HG02970 (cell line): ENCODE data around the gene BCL11B.

Source experiments
- ATAC-seq: cut with Tn5 transposase; IDR thresholded peaks from one replicate; pipeline ENCODE4 v1.9.1; 2021; ENCODE audit warnings: mild to moderate bottlenecking, moderate library complexity, moderate number of reproducible peaks; ENCODE audit not compliant: unreplicated experiment, low FRiP score

The BCL11B gene

DNA sequence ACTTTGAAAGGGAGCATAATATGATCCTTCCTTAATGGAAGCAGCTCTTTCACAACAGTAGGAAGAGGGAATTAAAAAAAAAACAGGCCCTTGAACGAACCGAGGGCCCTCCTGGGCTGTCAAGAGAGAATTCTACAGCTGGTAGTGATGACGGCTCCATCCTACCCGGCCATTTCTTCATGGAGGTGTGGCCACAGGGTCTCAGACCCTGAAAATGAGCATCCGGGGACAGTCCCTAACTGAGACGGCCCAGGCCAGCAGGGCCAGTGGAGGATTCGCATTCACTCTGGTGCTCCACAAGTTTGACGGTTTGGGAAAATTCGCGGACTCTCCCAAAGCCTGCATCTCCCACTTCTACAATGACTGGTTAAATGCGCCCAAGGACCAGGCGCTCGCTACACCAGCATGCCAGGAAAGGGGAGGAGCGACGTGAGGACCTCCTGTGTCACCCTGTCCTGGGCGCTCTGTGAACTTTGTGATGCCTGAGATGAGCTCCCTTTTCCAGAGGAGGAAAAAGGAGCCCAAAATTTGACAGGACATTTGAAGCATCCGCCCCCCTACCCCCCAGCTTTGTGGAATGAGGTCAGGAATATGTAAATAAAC lies 66.8 kb downstream of the BCL11B start:
- no peak for ATAC-seq

DNA sequence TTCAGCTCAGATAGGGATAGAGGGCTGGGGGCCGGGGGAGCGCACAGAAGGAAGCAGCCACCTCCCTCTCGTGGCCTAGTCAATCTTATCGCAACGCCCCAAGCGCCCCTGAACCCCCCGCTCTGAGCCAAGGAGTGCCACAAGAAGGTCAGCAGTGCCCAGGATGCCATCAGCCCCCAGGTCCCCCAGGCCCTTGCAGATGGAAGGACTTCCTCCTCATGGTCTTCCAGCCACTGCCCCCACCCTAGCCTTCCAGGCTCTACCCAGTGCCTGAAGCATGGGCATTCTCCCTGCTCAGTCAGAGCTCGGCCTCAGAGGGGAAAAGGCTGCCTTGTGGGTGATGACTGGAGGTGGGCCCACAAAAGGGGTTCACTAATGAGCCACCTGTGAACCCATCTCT lies 68.2 kb downstream of the BCL11B start:
- ATAC-seq: no peak

DNA sequence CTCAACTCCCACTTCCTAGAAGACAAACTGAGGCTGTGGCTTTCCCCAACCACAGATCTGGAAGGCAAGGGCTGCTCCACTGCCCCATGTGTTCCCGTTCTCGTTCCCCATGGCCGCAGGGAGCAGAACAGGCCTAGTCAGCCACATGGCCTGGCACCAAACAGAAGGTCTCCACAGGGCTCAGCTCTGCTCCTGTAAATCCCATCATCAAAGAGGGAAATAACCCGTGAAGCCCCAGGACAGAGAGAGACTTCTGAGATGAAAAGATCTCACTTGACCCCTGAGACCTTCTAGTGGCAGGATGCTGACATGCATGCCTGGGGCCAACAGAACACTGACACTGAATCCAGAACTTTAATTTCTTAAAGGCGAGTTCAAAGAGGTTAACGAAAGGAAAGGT lies 68.9 kb downstream of the BCL11B start:
- no peak for ATAC-seq

DNA sequence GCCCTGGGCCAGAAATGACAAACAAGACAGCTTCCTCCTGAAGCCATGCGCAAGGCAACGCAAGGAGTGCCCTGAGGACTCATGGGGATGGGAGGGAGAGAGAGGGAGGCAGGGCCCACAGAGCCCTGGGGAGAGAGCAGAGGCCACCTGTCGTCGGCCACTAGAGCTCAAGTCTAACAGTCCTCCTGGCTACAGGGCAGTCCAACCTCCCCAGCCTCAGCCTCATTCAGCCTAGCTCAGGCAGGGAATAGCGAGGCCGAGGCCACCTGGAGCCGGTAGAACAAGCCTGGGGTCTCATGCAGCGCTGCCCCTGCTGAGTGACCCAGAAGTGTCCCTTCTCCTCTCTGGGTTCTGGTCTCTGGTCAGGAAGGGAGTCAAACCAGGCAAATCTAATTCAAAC lies 69.5 kb downstream of the BCL11B start:
- no peak for ATAC-seq

DNA sequence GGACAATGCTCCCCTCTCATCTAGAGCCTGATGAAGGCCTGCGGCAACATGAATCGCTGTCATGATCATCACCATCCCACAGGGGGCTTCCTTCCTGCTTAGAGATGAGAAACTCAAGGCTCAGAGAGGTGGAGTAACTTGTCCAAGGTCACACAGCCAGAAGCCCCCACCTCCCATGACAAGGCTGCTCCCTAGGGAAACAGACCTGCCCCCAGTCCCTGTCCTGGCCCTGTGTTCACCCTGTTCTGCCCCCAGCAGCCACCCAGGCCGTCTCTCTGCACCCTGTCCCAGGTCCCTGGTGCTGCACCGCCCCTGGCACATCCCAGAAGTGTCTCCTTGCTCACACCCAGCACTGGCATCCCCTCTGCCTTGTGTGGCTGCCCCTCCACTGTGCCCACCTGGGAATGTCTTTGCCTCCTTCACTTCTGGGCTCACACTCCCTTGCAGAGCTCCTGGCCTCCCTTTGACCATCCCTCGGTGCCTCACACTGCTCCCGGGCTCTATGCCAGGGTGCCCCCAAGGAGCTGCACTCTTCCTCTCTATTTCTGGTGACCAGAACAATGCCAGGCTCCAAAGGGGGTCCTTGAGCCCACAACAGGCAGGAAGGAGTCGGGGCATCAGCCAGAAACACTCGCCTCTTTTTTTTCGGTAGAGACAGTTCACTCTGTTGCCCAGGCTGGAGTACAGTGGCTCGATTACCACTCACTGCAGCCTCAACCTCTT lies 70.5 kb downstream of the BCL11B start:
- ATAC-seq: no peak

DNA sequence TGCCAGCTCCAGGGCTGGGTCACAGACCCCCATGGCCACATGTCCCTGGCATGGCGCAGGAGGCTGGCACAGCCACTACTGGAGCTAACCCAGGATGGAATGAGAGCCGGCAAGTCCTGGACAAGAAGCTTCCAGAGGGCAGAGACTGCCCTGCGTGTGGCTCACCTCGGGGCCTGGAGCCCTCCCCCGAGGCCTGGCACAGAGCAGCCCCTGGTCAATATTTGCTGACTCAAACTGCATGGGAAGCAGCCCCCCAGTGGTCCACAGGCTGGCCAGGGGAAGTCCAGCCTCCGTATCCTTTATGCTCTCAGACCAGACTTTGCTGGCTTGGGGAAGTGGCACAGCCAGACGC lies 71.4 kb downstream of the BCL11B start:
- ATAC-seq: no peak

DNA sequence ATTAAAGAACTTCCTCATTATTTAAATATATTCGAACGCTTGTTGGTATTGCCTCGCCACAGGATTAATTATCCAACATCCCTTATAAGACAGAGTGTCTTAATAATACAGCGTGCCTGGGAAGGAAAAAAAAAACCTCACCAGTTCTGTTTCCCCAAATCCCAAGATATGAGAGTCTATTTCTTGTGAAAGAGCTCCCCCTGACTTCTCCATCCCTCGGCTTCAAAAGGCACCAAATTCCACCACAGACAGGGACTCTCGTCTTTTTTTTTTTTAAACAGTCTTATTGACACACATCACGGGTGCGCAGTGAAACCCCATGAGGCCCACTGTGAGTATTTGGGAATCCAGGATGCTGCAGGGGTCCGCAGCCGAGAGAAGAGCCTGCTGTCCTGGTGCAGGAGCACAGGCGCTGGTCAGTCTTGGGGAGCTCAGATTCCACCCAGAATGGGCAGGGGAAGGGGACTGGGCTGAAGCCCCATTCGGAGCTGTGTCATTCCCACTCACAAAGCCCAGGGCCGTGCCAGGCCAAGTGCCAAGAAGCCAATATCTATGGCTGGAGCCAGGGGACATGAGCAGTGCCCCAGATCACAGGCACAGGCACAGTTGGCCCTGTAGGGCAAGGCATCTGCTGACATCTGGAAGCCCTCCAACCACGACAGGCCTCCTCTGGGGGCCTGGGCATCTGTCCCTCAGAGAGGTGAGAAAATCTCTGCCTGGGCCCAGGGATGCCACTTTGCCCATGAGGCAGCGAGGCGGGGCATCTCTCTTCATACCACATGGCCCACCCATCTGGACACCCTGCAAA lies 71.9 kb downstream of the BCL11B start:
- no peak for ATAC-seq

DNA sequence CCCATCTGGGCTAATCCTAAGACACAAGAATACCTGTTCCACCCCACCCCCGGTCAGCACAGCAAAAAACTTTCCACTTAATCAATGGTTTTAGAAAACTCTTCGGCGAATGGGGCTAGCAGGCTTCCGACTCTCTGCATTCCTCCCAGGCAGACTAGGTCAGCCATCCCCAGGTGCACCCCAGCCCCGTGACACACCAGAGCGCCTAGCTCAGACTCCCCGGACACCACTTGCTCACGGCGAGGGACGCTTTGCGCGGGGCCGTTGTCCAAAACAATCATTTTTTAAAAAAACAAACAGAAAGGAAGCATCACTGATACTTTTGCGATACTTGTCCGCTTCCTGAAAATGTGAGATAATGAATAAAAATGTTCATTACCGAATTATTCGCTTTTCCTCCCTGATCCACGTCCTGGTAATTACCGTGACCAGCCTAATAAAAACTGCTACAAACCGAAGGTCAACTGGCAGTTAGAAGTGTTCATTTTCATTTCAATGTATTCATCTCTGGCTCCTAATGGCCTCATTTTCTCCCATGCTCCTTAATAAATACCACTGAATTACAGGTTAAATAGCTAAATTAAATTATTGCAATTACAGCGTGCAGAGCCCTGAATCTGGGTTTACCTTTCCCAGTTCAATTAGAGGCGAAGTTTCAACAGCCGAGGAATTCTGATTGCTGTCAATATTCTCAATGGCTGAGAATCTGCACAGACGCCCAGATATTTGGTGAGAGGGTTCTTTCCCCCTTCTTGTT lies 73.1 kb downstream of the BCL11B start:
- ATAC-seq: no peak

DNA sequence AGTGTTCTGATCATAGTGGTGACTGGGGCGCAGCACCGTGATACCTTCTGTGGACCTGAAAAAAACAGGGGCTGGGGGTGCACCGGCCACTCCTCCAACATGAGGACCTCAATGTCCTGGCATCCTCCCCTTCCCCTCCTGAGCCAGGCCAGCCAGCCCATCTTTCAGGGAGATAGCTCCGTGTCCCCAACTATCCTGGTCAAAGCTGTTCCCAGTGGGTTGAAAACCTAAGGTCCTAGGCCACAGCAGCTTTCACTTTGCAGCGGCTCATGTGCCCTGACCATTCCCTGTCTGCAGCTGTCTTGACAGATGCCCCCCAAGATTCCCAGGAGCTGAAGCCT lies 75.7 kb downstream of the BCL11B start:
- ATAC-seq: no peak

DNA sequence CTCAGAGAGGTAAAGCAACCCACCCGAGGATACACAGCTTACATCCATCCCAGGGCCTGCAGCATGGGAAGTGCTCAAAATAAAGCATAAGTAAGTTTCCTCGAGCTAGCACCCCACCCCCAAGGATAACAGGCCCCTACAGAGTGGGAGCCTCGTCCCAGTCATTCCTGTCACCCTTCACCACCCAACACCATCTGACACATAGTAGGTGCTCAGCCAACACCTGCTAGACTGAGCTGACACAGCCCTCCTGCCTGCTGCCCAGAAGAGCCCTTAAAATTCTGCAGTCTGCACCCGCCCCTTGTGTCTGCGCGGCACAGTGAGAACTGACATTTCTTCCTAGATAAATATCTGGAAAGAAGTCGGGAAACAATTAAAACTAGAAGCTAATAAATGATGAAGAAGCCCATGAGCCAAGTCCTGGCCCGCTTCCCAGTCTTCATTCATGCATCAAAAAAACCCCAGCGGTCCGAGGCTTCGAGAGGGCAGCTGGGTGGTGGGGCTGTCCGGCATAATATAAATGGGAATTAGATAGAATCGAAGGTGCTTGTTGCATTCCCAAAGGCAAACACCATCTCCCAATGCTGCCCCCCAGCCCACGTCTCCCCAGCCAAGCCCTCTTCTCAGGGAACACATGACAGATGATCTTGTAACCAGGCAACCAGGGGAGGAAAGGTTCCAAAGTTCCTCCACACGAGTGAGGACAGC lies 76.2 kb downstream of the BCL11B start:
- ATAC-seq: no peak

DNA sequence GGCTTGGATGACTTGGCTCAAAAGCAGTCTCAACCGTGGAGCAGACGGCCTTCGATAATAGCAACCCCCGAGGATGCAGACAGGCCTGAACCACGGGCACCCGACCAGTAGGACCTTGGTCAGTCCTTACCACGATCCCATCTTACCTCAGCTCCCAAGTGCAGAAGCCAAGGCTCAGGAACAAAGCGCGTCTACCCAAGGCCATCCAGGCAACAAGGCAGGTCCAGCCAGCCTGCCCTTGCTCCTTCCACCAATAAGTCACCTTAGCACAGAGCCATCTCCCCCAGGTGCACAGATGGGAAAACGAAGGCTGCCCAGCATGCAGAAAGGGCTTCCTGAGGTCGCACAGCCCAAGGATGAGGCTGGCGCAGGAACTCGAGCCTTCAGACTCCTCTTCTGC lies 77.3 kb downstream of the BCL11B start:
- ATAC-seq: no peak

DNA sequence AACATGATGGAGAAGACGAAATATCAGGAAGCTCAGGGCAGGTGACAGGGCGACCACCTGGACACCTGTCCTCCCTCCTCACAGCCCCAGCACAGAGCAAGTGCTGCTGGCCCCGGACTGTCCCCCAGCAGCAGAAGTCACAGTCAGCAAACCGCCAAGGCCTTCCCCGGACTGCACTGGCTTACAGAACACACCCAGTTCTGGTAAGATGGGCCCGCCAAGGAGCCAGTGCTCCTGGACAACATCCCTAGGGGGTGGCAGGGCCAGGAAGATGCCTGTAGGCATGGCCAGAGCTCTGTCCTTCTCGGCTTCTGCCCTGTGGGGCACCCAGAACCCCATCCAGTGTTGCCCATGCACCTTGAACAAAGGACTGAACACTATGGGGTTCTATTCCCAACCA lies 77.9 kb downstream of the BCL11B start:
- ATAC-seq: no peak

DNA sequence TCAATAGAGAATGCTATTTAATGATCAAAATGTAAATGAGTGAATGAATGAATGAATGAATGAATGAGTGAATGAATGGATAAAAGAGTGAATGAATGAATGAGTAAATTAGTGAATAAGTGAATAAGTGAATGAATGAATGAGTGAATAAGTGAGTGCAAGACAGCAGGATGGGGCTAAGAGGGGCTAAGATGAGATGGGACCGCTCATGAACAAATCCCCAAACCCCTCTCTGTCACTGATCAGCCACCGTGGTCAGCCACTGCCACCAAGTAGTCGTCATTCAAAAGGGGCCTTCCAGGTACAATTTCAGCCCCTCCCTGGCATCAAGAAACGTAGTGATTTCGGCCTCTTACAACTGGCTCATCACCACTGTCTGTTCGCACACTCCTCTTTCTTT lies 79.2 kb downstream of the BCL11B start:
- no peak for ATAC-seq

DNA sequence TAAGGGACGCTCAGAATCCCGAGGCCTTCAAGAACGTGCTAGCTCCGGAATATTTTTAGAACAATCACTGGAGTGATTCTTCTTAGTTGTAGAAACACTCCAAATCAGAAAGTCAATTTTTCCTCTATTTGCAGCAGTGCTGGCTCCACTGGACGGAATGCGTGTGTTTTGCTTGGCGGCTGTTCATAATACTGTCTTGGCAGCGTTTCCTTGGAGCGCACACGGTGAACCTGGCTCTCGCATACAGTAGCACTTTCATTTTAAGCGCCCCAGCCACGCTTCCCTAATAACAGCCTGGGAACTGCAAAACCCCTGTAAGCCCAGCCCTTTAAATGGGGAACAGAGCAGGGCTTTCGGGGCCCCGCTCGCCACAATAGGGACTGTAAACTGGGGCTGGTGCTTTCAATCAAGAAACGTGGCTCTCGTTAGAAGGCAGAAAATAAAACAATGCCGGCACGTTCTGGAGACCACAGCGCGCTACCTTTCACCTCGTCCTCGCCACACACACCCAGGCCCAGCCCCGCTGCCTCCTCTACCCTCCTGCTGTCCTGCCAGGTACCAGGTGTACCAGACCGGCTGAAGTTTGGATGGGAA lies 79.9 kb downstream of the BCL11B start:
- no peak for ATAC-seq

DNA sequence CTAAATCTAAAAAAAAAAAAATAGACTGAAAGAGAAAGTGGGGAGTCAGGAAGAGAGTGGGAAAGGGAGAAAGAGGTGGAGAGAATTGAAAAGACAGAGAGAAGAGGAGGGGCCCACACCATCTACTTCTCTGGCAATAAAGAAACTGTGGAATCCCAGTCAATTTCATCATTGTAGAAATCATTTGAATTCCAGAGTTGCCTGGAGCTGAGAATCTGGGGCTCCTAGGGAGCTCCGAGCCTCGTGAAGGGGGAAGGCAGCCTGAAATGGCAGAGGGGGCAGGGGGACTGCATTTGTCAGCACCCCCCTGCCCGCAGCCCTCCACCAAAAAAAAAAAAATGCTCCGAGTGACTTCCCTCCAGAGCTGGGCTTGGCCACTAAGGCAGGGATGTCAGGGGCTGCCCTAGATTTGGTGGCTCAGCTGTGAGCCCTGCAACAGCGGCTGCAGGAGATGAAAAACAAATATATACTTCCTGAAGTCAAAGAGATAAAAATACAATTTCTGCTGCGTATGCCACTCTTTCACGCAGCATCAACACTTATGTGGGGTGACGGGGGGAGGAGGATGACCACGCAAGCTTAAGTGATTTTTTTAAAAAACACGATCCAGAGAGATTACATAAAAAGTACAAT lies 80.5 kb downstream of the BCL11B start:
- ATAC-seq: no peak

DNA sequence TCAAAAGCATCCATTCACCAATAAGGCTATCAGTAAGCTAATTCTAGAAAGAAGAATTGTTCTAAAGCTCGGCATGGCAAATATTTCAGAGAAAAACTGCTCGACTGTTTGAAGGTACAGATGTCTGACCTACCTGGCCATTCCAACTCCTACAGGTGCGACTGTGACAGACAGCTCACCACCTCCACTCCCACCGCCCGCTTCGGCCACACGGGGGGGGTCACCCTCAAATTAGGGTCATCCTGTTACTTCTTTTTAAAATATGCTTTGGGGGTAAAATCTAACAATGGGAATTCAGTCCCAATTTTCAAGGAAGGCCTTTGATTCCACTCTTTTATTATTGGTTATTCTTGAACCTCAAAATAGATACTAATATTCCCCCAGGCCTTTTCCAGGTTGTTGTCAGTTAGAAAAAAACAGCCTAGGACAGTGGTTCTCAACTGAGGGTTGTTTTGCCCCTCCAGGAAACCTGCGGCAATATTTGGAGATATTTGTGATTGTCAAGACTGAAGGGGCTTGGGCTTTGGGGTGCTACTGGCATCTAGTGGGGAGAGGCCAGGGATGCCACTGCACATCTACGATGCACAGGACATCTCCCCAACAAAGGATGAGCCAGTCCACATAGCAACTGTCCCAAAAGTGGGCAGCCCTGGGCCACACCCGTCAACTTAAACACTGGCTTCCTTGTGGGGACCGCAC lies 81.2 kb downstream of the BCL11B start:
- ATAC-seq: no peak

DNA sequence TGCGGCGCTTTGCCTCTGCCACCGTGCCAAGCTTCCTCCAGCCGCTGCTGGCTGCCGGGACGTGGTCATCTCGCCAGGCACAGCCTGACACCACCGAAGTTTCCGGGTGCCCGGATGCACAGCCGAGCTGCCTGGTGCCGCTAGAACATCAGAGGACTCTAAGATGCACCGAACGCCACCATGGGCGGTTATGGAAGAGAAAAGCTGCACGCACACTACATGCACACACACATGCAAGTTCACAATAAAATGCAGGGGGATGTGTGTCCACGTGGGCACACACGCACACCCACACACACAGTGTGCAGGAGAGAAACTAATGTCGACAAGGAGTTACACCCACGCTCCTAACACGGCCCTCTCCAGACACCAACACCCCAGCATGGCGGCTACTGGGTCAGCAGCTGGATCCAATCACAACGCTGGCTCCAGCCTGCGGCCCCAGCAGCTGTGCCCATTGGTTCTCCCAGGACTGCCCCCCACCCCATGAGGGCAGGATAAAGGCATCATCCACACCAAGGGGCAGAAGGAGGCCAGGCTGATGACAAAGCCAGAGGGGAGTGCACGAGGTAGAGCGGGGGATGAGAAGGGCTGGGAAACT lies 82.7 kb downstream of the BCL11B start:
- ATAC-seq: no peak

DNA sequence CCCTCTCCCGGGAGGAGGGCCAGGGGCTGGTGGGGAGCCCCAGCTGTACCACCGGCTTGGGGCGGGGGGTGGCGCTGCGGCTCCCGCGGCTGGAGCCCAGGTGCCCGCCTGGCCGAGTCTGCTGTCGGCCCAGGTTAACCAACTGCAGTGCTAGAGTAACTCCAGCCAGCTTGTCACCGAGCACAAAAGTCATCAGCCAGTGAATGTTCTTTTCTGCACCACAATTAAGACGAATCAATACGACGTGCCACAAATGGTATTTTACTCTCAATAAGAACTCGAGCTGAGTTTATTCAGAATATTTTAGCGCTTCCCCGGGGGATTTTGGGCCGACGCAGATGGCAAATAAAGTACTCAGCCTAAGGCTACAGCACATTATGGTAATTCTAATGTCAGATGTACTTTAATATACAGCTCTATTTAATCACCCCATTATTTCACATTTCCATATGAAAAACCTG lies 83.2 kb downstream of the BCL11B start:
- ATAC-seq: no peak

DNA sequence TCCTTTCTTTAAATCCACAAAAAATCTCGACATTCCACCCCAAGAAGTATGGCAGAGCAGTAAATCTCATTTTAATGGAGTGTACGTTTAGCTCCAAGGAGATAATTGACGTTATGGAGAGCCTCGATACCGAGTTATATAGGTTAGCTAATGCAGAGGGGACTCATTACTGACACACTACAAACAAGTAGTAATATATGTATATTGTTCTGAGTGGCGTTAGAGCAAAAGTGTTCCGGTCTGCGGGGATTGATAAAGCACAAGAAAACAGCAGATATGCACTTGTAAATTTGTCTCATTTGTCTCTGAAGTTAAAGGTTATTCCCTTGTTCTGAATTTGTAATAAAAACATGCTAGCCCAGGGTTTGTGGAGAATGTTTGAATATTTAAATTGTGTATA lies 84.1 kb downstream of the BCL11B start:
- ATAC-seq: no peak
